Measurements from ENCODE around the gene SLC22A2. TPM values are rescaled to one million over a fixed set of nuclear protein-coding genes. Genes with fewer than 3 reads are reported as not detected.

The SLC22A2 gene
- total and polyA plus RNA-seq, 2 experiments from 2014 or later = 0.94 to 1.1 TPM

DNA sequence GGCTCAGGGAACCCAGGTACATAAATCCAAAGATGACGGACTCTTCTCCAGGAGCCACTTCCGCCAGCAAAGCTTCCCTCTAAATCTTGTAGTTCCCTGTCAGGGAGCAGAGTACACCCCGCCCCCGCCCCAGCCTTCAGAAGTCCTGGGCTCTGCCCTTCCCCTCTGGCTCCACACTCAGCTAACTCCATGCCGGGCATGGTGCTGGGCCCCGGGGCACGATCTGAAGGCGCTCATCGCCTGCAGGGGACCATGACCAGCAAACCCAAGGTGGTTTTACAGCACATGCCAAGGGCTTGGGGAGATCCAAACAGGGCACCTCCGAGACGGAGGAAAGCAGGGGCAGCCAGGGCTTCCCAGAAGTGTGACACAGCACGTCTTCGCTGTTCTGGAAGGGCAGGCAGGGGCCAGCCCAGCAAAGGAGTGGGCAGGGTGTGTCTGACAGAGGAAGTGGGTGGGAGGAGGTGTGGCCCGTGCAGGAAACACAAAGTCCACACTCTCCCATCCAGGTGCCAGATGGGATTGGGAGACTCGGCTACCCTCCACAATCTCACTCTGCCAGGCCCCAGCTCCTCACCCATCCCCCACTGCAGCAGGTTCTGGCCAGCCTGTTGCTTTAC lies 41.6 kb upstream of the SLC22A2 start (continued):
- TF ChIP-seq CREB1 (CRISPR knock-in tag; IDR thresholded peaks at IDR 0.05; ENCODE audit: low read depth) = no peak

DNA sequence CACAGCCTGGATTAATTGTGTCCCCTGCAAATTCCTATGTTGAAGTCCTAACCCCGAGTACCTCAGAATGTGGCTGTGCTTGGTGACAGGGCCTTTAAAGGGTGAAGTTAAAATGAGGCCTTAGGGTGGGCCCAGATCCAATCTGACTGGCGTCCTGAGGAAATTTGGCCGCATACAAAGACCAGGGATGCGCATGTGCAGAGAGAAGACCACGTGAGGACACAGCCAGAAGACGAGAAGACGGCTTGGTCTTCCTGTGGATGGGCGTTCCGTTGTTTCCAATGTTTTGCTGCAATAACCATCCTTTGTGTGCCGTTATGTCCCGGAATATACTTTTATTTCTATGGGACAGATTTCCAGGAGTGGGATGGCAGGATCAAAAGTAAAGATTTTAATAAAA lies 40.9 kb upstream of the SLC22A2 start:
- H3K4me1 Mint-ChIP-seq = peaks cover 18% of the 10 kb centered on the region
- Histone ChIP-seq H3K4me1 (ENCODE audit: insufficient read depth) (peaks cover 4% of the 10 kb centered on the region; the same call in 1 of the 2 replicates), H3K4me3 (no peak overlapping the region), H3F3A (replicated peaks; ENCODE audit: low read depth) (no peaks in the 10 kb centered on the region), H4K20me1 (replicated peaks; ENCODE audit: insufficient read depth) (no peaks in the 10 kb centered on the region), H3K4me2 (no peak overlapping the region), H3K36me3 (ENCODE audit: insufficient read depth) (no peaks in the 10 kb centered on the region), H3K9me2 (ENCODE audit: insufficient read depth) (no peaks in the 10 kb centered on the region), H3K27me3 (ENCODE audit: insufficient read depth) (no peaks in the 10 kb centered on the region), H3K79me2 (replicated peaks; ENCODE audit: insufficient read depth) (no peaks in the 10 kb centered on the region), H2AFZ (peak overlapping the region; percentile 94), H3K27ac (ENCODE audit: low read depth) (no peak overlapping the region)
- H3K27me3 Mint-ChIP-seq (ENCODE audit: insufficient read depth, low read depth, poor library complexity) = peaks cover 3% of the 10 kb centered on the region
- no peak for DNase-seq (ENCODE audit: low spot score)
- H3K9me3 Mint-ChIP-seq = peaks cover 16% of the 10 kb centered on the region
- no peak overlapping the region for H3K27ac Mint-ChIP-seq
- H3K4me3 Mint-ChIP-seq = no peak overlapping the region
- no peak for ATAC-seq
- no peak for TF ChIP-seq STAT1 (IDR thresholded peaks at IDR 0.05; ENCODE audit: unreplicated experiment)
- TF ChIP-seq, protein P1, sequence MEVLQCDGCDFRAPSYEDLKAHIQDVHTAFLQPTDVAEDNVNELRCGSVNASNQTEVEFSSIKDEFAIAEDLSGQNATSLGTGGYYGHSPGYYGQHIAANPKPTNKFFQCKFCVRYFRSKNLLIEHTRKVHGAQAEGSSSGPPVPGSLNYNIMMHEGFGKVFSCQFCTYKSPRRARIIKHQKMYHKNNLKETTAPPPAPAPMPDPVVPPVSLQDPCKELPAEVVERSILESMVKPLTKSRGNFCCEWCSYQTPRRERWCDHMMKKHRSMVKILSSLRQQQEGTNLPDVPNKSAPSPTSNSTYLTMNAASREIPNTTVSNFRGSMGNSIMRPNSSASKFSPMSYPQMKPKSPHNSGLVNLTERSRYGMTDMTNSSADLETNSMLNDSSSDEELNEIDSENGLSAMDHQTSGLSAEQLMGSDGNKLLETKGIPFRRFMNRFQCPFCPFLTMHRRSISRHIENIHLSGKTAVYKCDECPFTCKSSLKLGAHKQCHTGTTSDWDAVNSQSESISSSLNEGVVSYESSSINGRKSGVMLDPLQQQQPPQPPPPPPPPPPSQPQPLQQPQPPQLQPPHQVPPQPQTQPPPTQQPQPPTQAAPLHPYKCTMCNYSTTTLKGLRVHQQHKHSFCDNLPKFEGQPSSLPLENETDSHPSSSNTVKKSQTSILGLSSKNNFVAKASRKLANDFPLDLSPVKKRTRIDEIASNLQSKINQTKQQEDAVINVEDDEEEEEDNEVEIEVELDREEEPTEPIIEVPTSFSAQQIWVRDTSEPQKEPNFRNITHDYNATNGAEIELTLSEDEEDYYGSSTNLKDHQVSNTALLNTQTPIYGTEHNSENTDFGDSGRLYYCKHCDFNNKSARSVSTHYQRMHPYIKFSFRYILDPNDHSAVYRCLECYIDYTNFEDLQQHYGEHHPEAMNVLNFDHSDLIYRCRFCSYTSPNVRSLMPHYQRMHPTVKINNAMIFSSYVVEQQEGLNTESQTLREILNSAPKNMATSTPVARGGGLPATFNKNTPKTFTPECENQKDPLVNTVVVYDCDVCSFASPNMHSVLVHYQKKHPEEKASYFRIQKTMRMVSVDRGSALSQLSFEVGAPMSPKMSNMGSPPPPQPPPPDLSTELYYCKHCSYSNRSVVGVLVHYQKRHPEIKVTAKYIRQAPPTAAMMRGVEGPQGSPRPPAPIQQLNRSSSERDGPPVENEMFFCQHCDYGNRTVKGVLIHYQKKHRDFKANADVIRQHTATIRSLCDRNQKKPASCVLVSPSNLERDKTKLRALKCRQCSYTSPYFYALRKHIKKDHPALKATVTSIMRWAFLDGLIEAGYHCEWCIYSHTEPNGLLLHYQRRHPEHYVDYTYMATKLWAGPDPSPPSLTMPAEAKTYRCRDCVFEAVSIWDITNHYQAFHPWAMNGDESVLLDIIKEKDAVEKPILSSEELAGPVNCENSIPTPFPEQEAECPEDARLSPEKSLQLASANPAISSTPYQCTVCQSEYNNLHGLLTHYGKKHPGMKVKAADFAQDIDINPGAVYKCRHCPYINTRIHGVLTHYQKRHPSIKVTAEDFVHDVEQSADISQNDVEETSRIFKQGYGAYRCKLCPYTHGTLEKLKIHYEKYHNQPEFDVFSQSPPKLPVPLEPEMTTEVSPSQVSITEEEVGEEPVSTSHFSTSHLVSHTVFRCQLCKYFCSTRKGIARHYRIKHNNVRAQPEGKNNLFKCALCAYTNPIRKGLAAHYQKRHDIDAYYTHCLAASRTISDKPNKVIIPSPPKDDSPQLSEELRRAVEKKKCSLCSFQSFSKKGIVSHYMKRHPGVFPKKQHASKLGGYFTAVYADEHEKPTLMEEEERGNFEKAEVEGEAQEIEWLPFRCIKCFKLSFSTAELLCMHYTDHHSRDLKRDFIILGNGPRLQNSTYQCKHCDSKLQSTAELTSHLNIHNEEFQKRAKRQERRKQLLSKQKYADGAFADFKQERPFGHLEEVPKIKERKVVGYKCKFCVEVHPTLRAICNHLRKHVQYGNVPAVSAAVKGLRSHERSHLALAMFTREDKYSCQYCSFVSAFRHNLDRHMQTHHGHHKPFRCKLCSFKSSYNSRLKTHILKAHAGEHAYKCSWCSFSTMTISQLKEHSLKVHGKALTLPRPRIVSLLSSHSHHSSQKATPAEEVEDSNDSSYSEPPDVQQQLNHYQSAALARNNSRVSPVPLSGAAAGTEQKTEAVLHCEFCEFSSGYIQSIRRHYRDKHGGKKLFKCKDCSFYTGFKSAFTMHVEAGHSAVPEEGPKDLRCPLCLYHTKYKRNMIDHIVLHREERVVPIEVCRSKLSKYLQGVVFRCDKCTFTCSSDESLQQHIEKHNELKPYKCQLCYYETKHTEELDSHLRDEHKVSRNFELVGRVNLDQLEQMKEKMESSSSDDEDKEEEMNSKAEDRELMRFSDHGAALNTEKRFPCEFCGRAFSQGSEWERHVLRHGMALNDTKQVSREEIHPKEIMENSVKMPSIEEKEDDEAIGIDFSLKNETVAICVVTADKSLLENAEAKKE (CRISPR knock-in tag; IDR thresholded peaks at IDR 0.05) = no peak
- TF ChIP-seq JUNB (IDR thresholded peaks at IDR 0.05; ENCODE audit: unreplicated experiment) = no peak
- no peak for TF ChIP-seq NANOG (IDR thresholded peaks at IDR 0.05; ENCODE audit: borderline replicate concordance)
- no peak for TF ChIP-seq EZH2phosphoT487 (IDR thresholded peaks at IDR 0.05; ENCODE audit: unreplicated experiment)
- no peak for TF ChIP-seq POLR2AphosphoS5 (IDR thresholded peaks at IDR 0.05; ENCODE audit: low read depth)
- no peak for TF ChIP-seq REST (IDR thresholded peaks at IDR 0.05; ENCODE audit: unreplicated experiment)
- no peak for TF ChIP-seq CREB1 (CRISPR knock-in tag; IDR thresholded peaks at IDR 0.05; ENCODE audit: low read depth)
- TF ChIP-seq, protein P2, sequence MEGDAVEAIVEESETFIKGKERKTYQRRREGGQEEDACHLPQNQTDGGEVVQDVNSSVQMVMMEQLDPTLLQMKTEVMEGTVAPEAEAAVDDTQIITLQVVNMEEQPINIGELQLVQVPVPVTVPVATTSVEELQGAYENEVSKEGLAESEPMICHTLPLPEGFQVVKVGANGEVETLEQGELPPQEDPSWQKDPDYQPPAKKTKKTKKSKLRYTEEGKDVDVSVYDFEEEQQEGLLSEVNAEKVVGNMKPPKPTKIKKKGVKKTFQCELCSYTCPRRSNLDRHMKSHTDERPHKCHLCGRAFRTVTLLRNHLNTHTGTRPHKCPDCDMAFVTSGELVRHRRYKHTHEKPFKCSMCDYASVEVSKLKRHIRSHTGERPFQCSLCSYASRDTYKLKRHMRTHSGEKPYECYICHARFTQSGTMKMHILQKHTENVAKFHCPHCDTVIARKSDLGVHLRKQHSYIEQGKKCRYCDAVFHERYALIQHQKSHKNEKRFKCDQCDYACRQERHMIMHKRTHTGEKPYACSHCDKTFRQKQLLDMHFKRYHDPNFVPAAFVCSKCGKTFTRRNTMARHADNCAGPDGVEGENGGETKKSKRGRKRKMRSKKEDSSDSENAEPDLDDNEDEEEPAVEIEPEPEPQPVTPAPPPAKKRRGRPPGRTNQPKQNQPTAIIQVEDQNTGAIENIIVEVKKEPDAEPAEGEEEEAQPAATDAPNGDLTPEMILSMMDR (conservative IDR thresholded peaks at IDR 0.05; ENCODE audit: low read depth in 2 of 2) = no peak
- TF ChIP-seq ZNF114 (CRISPR knock-in tag; IDR thresholded peaks at IDR 0.05) = no peak
- TF ChIP-seq EZH2 (IDR thresholded peaks at IDR 0.05; ENCODE audit: low read depth, unreplicated experiment) = no peak
- TF ChIP-seq, protein P3, sequence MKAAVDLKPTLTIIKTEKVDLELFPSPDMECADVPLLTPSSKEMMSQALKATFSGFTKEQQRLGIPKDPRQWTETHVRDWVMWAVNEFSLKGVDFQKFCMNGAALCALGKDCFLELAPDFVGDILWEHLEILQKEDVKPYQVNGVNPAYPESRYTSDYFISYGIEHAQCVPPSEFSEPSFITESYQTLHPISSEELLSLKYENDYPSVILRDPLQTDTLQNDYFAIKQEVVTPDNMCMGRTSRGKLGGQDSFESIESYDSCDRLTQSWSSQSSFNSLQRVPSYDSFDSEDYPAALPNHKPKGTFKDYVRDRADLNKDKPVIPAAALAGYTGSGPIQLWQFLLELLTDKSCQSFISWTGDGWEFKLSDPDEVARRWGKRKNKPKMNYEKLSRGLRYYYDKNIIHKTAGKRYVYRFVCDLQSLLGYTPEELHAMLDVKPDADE (IDR thresholded peaks at IDR 0.05) = no peak
- no peak for TF ChIP-seq ZNF331 (CRISPR knock-in tag; IDR thresholded peaks at IDR 0.05; ENCODE audit: low read depth)
- H3K36me3 Mint-ChIP-seq (ENCODE audit: low read depth) = peaks cover 15% of the 10 kb centered on the region; the same call in 2 of the 3 replicates

All from GM23338 (cell line).